Posterior cingulate gyrus (tissue), 11 donors: ENCODE data around the gene PRR3.
"Not testable (repeated sequence)": the region's sequence is repeated elsewhere in the genome, so short reads cannot be mapped to it uniquely, and the experiment has no call there.

Experiments used
- DNase-seq, 10 donors: peaks; one replicate each; pipeline versions ENCODE4 v3.0.0 to v3.0.0-alpha.2; 2020 to 2021; ENCODE audit warnings: mixed read lengths in 3 of 10
- intact Hi-C: fragments of 100-400 bp; cut with DNase I; formaldehyde crosslinking; loops from one replicate; pipeline ENCODE4 v1.15.1; 2023

The PRR3 gene

DNA sequence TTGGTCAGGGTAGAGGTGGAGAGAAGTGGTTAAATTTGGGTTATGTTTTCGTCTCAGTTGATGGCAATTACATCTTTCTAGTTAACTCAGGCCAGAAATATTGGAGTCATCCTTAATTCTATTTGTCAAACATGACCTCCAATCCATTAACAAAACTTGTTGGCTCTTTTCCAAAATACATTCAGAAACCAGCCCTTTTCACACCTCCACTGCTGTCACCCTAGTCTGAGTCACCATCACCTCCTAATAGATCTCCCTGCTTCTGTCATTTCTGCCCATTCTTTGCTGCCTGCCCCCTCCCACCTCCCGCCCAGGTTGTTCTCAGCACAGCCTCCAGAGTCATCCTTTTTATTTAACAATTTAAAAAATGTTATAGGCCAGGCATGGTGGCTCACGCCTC lies 11.2 kb downstream of the PRR3 start:
- no peak for DNase-seq
- intact Hi-C loops = no loop called here

- intact Hi-C loops = loop anchor here (5.0 kb wide), 1 partner anchor 42 kb away; no protein-coding TSS in a partner anchor
- no peak for DNase-seq
Observed at GRCh38 chr6:30570263-30570662, 13.2 kb downstream of the PRR3 start.

GRCh38 chr6:30570740-30571074 lies 13.6 kb downstream of the PRR3 start:
- intact Hi-C loops = loop anchor here (1.0 to 5.0 kb wide), 2 partner anchors 13 to 42 kb away; partner anchors contain the start of gene PRR3
- DNase-seq = no peak

- intact Hi-C loops = loop anchor here (1.0 to 5.0 kb wide), 2 partner anchors 14 to 41 kb away; partner anchors contain the start of gene PRR3
- DNase-seq = peak; percentile 98 to 100 (median 99)
Observed at GRCh38 chr6:30571075-30571761, 14.1 kb downstream of the PRR3 start, which contains the start of gene ABCF1. Gene ABCF1, plus strand, starts transcription at chr6:30571442. Its CDS starts 46 bp downstream, at chr6:30571488.

- intact Hi-C loops = loop anchor here (1.0 to 5.0 kb wide), 2 partner anchors 14 to 41 kb away; partner anchors contain the start of gene PRR3
- DNase-seq = no peak
Observed at GRCh38 chr6:30571762-30572082, 14.6 kb downstream of the PRR3 start.

- no peak for DNase-seq
- intact Hi-C loops = loop anchor here (5.0 kb wide), 1 partner anchor 40 kb away; no protein-coding TSS in a partner anchor
Observed at GRCh38 chr6:30572148-30572547, 15.1 kb downstream of the PRR3 start.

GRCh38 chr6:30573113-30573512 lies 16.0 kb downstream of the PRR3 start:
- no peak for DNase-seq
- intact Hi-C loops = loop anchor here (5.0 kb wide), 1 partner anchor 39 kb away; no protein-coding TSS in a partner anchor

GRCh38 chr6:30578051-30578450 lies 21.0 kb downstream of the PRR3 start:
- peak in 1 of 10 donors; percentile 14 for DNase-seq
- intact Hi-C loops = no loop called here

GRCh38 chr6:30583921-30584320 lies 26.8 kb downstream of the PRR3 start:
- intact Hi-C loops = no loop called here
- peak in 1 of 10 donors; percentile 33 for DNase-seq

GRCh38 chr6:30589754-30590358 lies 32.8 kb downstream of the PRR3 start:
- DNase-seq = peak in 1 of 10 donors; percentile 26
- intact Hi-C loops = no loop called here

GRCh38 chr6:30590509-30590908 lies 33.4 kb downstream of the PRR3 start:
- peak in 1 of 10 donors; percentile 32 for DNase-seq
- intact Hi-C loops = no loop called here

- DNase-seq = peak in 1 of 10 donors; percentile 14
- intact Hi-C loops = no loop called here
Observed at GRCh38 chr6:30591008-30591407, 33.9 kb downstream of the PRR3 start.

DNA sequence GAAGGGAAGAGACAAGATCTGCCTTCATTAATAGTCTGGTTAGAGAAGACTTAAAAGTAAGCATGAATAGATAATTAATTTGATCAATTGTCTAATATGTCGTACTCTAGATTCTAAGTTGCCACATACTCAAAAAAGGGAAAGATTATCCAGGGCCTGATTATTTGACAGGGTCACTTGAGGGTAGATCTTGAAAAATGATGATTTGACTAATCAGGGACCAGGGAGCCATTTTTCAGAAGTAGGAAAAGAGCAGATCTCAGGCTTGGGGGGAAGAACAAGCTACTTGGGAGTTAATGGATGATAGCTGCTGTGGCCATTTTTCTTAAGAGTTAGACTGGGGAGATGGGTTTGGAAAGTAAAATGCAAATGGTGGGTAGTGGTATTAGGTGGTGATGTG lies 35.2 kb downstream of the PRR3 start:
- intact Hi-C loops = no loop called here
- peak in 1 of 10 donors; percentile 1 for DNase-seq

DNA sequence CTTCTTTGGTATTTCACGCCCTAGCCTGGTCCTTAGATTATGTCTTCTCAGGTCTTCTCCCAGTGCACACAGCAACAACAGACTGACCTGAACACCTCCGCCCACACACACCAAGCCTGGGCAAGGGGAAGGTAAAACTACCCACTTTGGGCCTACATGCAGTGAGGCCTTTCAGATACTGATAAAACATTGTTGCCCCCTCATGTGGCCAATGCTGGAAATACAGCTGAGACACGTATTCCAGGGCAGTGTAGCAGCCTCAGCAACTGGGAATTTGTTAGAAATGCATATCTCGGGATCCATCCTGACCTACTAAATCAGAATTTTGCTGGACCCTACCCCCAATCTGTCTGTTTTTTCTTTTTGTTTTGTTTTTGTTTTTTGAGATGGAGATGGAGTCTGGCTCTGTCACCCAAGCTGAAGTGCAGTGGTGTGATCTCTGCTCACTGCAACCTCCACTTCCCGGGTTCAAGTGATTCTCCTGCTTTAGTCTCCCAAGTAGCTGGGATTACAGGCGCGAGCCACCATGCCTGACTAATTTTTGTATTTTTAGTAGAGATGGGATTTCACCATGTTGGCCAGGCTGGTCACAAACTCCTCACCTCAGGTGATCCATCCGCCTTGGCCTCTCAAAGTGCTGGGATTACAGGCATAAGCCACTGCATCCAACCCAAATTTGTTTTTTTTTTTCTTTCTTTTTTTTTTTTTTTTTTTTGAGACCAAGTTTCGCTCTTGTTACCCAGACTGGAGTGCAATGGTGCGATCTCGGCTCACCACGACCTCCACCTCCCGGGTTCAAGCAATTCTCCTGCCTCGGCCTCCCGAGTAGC lies 40.4 kb downstream of the PRR3 start:
- intact Hi-C loops = not testable (repeated sequence)
- DNase-seq = peak in 8 of 10 donors; percentile 37 to 91 (median 73)

- peak in 1 of 10 donors; percentile 33 for DNase-seq
- intact Hi-C loops = no loop called here
Observed at GRCh38 chr6:30598912-30599624, 42.0 kb downstream of the PRR3 start.

DNA sequence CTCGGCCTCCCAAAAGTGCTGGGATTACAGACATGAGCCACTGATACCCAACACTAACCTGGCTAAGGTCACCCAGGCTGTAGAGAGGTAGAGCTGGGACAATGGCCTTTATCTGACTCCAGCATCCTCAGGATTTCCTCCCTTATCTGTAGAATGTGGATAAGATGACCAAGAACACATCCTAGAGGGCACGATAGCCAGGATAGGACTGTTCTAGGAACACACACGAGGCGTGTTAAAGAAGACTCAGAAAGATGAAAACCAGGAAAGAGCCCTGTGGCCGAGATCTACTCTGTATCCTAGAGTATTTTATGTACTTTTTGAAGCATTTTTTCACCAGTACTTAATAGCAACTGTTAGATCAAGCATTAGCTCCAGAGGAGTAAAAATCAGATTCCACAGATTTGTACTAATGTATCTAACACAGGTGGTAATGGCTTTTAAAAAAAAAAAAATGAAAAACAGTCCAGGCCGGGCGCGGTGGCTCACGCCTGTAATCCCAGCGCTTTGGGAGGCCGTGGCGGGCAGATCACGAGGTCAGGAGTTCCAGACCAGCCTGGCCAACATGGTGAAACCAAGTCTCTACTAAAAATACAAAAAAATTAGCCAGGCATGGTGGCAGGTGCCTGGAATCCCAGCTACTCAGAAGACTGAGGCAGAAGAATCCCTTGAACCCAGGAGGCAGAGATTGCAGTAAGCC lies 42.7 kb downstream of the PRR3 start:
- DNase-seq = peak in 1 of 10 donors; percentile 32
- intact Hi-C loops = no loop called here

- intact Hi-C loops = no loop called here
- DNase-seq = peak in 1 of 10 donors; percentile 82
Observed at GRCh38 chr6:30600451-30600961, 43.4 kb downstream of the PRR3 start.

GRCh38 chr6:30601436-30601814 lies 44.3 kb downstream of the PRR3 start:
- intact Hi-C loops = no loop called here
- DNase-seq = peak in 1 of 10 donors; percentile 66

- DNase-seq = peak in 1 of 10 donors; percentile 82
- intact Hi-C loops = no loop called here
Observed at GRCh38 chr6:30601815-30602641, 44.9 kb downstream of the PRR3 start.
